ENCODE results near the gene SVEP1. TPM values are rescaled to one million over a fixed set of nuclear protein-coding genes. Genes with fewer than 3 reads are reported as not detected.
"Not testable (repeated sequence)": the region's sequence is repeated elsewhere in the genome, so short reads cannot be mapped to it uniquely, and the experiment has no call there.

The SVEP1 gene
- total RNA-seq, 1 experiment from 2014 or later, result not detected

DNA sequence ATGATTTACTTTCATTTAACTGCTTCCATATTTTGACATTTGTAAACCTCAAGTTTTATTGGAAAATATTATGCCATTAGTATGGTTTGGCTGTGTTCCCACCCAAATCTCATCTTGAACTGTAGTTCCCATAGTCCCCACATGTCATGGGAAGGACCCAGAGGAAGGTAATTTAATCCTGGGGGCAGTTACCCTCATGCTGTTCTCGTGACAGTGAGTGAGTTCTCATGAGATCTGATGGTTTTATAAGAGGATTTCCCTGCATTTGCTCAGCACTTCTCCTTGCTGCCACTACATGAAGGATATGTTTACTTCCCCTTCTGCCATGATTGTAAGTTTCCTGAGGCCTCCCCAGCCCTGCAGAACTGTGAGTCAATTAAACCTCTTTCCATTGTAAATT, 48.3 kb downstream of the SVEP1 start:
- H3K4me2 ChIP-seq (ENCODE audit: low read depth, low read length, poor library complexity, severe bottlenecking); H3K4me3 ChIP-seq (ENCODE audit: low read length); H4K20me1 ChIP-seq (ENCODE audit: insufficient read depth, low read depth, low read length); H3K27me3 ChIP-seq (ENCODE audit: low read length); H3K36me3 ChIP-seq (ENCODE audit: insufficient read depth, low read length); H2AFZ ChIP-seq (ENCODE audit: low read length); H3K9me3 ChIP-seq (ENCODE audit: low read length); H3K4me1 ChIP-seq (ENCODE audit: low read length); H3K9me2 ChIP-seq (replicated peaks; ENCODE audit: insufficient read depth, low read length); DNase-seq; H3K79me2 ChIP-seq (ENCODE audit: low read length); H3K27ac ChIP-seq (ENCODE audit: low read length); H3K9ac ChIP-seq (ENCODE audit: low read length): not testable (repeated sequence)

DNA sequence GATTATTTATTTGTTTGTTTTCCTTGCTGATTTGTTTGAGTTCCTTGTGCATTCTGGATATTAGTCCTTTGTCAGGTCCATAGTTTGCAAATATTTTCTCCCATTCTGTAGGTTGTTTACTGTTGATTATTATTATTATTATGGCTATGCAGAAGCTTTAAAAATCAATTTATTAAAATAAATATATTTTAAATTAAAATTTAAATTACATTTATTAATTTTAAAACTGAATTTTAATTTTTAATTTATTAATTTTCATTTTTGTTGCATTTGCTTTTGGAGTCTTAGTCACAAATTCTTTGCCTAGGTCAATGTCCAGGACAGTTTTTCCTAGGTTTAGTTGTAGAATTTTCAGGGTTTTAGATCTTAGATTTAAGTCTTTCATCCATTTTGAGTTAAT, 50.9 kb downstream of the SVEP1 start:
- DNase-seq, result no peak
- Histone ChIP-seq H3K4me3 (ENCODE audit: low read length) (no peak overlapping the region), H3K9me2 (replicated peaks; ENCODE audit: insufficient read depth, low read length) (no peaks in the 10 kb centered on the region), H3K4me1 (ENCODE audit: low read length) (no peaks in the 10 kb centered on the region), H2AFZ (ENCODE audit: low read length) (no peak overlapping the region), H4K20me1 (ENCODE audit: insufficient read depth, low read depth, low read length) (no peaks in the 10 kb centered on the region), H3K27ac (ENCODE audit: low read length) (no peak overlapping the region), H3K9me3 (ENCODE audit: low read length) (no peaks in the 10 kb centered on the region), H3K36me3 (ENCODE audit: insufficient read depth, low read length) (no peaks in the 10 kb centered on the region), H3K79me2 (ENCODE audit: low read length) (no peaks in the 10 kb centered on the region), H3K27me3 (ENCODE audit: low read length) (no peaks in the 10 kb centered on the region), H3K4me2 (ENCODE audit: low read depth, low read length, poor library complexity, severe bottlenecking) (no peak overlapping the region), H3K9ac (ENCODE audit: low read length) (no peak overlapping the region)

DNA sequence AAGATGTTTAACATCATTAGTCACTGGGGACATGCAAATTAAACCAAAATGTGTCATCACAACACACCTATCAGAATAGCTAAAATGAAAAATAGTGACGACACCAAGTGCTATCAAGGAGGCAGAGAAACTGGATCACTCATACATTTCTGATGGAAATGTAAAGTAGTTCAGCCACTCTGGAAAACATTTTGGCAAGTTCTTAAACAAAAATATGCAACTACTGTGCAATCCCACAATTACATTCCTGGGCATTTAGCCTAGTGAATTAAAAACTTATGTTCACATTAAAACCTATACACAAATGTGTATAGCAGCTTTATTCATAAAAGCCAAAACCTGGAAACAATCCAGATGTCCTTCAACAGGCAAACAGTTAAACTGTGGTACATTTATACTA, 53.1 kb downstream of the SVEP1 start:
- H3K27me3 ChIP-seq (ENCODE audit: low read length), result no peaks in the 10 kb centered on the region
- no peaks in the 10 kb centered on the region for H3K9me2 ChIP-seq (replicated peaks; ENCODE audit: insufficient read depth, low read length)
- H3K79me2 ChIP-seq (ENCODE audit: low read length), result no peaks in the 10 kb centered on the region
- H3K36me3 ChIP-seq (ENCODE audit: insufficient read depth, low read length), result no peaks in the 10 kb centered on the region
- H2AFZ ChIP-seq (ENCODE audit: low read length), result no peak overlapping the region
- H3K4me1 ChIP-seq (ENCODE audit: low read length), result no peaks in the 10 kb centered on the region
- no peak overlapping the region for H3K4me3 ChIP-seq (ENCODE audit: low read length)
- H3K4me2 ChIP-seq (ENCODE audit: low read depth, low read length, poor library complexity, severe bottlenecking), result no peak overlapping the region
- no peak overlapping the region for H3K9ac ChIP-seq (ENCODE audit: low read length)
- no peaks in the 10 kb centered on the region for H4K20me1 ChIP-seq (ENCODE audit: insufficient read depth, low read depth, low read length)
- H3K9me3 ChIP-seq (ENCODE audit: low read length), result no peaks in the 10 kb centered on the region
- no peak overlapping the region for H3K27ac ChIP-seq (ENCODE audit: low read length)
- no peak for DNase-seq

DNA sequence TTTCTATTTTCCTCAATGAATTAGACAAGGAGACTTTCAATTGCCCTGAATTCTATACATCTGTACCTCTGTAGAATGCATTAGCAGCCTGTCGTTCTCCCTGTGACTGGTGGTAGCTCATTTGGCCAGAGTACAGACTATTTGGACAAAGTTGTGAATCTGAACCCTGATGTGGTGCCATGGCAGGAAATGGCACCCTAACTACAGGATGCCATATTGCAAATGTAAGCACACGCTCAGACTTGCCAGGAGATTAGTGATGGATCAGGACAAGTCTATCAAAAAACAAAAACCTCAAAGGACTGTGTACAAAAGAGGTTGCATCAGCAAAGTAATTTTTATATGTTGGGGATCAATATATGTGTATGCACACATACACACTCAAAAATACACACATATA, 58.3 kb downstream of the SVEP1 start:
- Histone ChIP-seq H3K79me2 (ENCODE audit: low read length) (no peaks in the 10 kb centered on the region), H3K27me3 (ENCODE audit: low read length) (no peaks in the 10 kb centered on the region), H3K4me1 (ENCODE audit: low read length) (no peaks in the 10 kb centered on the region), H3K9me2 (replicated peaks; ENCODE audit: insufficient read depth, low read length) (no peaks in the 10 kb centered on the region), H3K9ac (ENCODE audit: low read length) (no peak overlapping the region), H3K36me3 (ENCODE audit: insufficient read depth, low read length) (no peaks in the 10 kb centered on the region), H3K27ac (ENCODE audit: low read length) (no peak overlapping the region), H3K4me2 (ENCODE audit: low read depth, low read length, poor library complexity, severe bottlenecking) (no peak overlapping the region), H3K9me3 (ENCODE audit: low read length) (no peaks in the 10 kb centered on the region), H3K4me3 (ENCODE audit: low read length) (no peak overlapping the region), H4K20me1 (ENCODE audit: insufficient read depth, low read depth, low read length) (no peaks in the 10 kb centered on the region), H2AFZ (ENCODE audit: low read length) (no peak overlapping the region)
- DNase-seq, result no peak

DNA sequence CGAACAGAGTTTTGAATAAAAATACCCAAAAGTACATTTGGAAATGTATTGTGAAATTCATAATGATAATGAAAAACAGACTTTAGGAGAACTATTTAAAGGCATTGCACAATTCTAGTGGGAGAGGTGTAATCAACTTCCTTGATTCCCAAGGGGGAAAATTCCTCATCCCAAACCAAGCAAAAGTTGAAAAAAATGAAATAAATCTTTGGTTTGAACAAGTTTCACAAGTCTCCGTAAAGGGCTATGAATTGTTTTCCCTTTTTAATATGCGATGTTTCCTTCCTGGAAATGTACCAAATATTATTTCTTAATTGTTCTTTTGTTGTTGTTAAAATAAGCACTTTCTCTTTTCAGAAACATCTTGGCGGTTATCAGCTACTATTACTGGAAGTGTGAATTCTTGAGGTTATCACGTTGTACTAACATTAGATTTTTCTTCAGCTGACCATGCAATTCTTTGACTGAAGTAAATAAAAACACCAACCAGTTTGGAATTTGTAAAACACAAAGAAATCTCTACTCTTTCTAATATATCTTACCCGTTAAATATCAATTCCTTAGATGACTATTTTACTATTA, 59.3 kb downstream of the SVEP1 start:
- H3K9me3 ChIP-seq (ENCODE audit: low read length), result no peaks in the 10 kb centered on the region
- no peaks in the 10 kb centered on the region for H3K27me3 ChIP-seq (ENCODE audit: low read length)
- H3K27ac ChIP-seq (ENCODE audit: low read length), result no peak overlapping the region
- H2AFZ ChIP-seq (ENCODE audit: low read length), result no peak overlapping the region
- no peaks in the 10 kb centered on the region for H4K20me1 ChIP-seq (ENCODE audit: insufficient read depth, low read depth, low read length)
- H3K4me1 ChIP-seq (ENCODE audit: low read length), result no peaks in the 10 kb centered on the region
- no peak overlapping the region for H3K9ac ChIP-seq (ENCODE audit: low read length)
- H3K36me3 ChIP-seq (ENCODE audit: insufficient read depth, low read length), result no peaks in the 10 kb centered on the region
- DNase-seq, result no peak
- H3K79me2 ChIP-seq (ENCODE audit: low read length), result no peaks in the 10 kb centered on the region
- no peak overlapping the region for H3K4me3 ChIP-seq (ENCODE audit: low read length)
- H3K9me2 ChIP-seq (replicated peaks; ENCODE audit: insufficient read depth, low read length), result no peaks in the 10 kb centered on the region
- H3K4me2 ChIP-seq (ENCODE audit: low read depth, low read length, poor library complexity, severe bottlenecking), result no peak overlapping the region

DNA sequence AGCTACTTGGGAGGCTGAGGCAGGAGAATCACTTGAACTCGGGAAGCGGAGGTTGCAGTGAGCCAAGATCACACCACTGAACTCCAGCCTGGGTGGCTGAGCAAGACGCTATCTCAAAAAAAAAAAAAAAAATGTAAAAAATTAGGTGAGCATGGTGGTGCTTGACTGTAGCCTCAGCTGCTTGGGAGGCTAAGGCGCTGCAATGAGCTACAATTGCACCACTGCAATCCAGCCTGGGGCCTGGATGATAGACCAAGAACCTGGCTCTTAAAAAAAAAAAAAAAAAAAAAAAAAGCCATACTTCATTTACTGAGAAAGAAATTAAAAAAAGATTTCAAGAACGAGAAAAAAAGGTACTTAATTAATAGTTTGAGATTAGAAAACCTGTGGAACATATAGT, 62.1 kb downstream of the SVEP1 start:
- Histone ChIP-seq H3K4me2 (ENCODE audit: low read depth, low read length, poor library complexity, severe bottlenecking) (no peak overlapping the region), H3K27ac (ENCODE audit: low read length) (no peak overlapping the region), H3K9me2 (replicated peaks; ENCODE audit: insufficient read depth, low read length) (no peaks in the 10 kb centered on the region), H3K36me3 (ENCODE audit: insufficient read depth, low read length) (no peaks in the 10 kb centered on the region), H3K4me3 (ENCODE audit: low read length) (no peak overlapping the region), H3K9ac (ENCODE audit: low read length) (no peak overlapping the region), H3K27me3 (ENCODE audit: low read length) (no peaks in the 10 kb centered on the region), H3K9me3 (ENCODE audit: low read length) (no peaks in the 10 kb centered on the region), H2AFZ (ENCODE audit: low read length) (no peak overlapping the region), H4K20me1 (ENCODE audit: insufficient read depth, low read depth, low read length) (no peaks in the 10 kb centered on the region), H3K4me1 (ENCODE audit: low read length) (no peaks in the 10 kb centered on the region), H3K79me2 (ENCODE audit: low read length) (no peaks in the 10 kb centered on the region)
- DNase-seq, result no peak

DNA sequence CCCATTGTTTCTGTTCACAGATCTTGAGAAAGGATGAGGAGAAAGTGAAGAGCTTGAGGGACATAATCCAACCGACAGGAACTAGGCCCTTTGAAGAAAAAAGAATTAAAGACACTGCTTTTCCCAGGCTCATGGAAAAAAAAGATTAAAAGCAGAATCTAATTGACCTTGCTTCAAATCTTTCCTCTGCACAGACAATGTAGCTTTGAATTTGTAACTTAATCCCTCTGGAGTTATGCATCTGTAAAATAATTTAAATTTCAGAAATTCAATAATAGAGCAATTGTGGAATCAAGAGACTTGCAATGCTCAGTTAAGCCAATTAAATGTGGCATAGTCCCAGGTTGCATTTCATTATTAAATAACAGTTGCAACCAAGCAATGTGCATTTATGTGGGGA, 64.6 kb downstream of the SVEP1 start:
- H4K20me1 ChIP-seq (ENCODE audit: insufficient read depth, low read depth, low read length), result no peaks in the 10 kb centered on the region
- H3K36me3 ChIP-seq (ENCODE audit: insufficient read depth, low read length), result no peaks in the 10 kb centered on the region
- no peak overlapping the region for H3K4me3 ChIP-seq (ENCODE audit: low read length)
- H2AFZ ChIP-seq (ENCODE audit: low read length), result no peak overlapping the region
- H3K27ac ChIP-seq (ENCODE audit: low read length), result no peak overlapping the region
- H3K9ac ChIP-seq (ENCODE audit: low read length), result no peak overlapping the region
- no peak for DNase-seq
- no peak overlapping the region for H3K4me2 ChIP-seq (ENCODE audit: low read depth, low read length, poor library complexity, severe bottlenecking)
- H3K4me1 ChIP-seq (ENCODE audit: low read length), result no peaks in the 10 kb centered on the region
- H3K9me3 ChIP-seq (ENCODE audit: low read length), result no peaks in the 10 kb centered on the region
- H3K27me3 ChIP-seq (ENCODE audit: low read length), result no peaks in the 10 kb centered on the region
- no peaks in the 10 kb centered on the region for H3K79me2 ChIP-seq (ENCODE audit: low read length)
- no peaks in the 10 kb centered on the region for H3K9me2 ChIP-seq (replicated peaks; ENCODE audit: insufficient read depth, low read length)

DNA sequence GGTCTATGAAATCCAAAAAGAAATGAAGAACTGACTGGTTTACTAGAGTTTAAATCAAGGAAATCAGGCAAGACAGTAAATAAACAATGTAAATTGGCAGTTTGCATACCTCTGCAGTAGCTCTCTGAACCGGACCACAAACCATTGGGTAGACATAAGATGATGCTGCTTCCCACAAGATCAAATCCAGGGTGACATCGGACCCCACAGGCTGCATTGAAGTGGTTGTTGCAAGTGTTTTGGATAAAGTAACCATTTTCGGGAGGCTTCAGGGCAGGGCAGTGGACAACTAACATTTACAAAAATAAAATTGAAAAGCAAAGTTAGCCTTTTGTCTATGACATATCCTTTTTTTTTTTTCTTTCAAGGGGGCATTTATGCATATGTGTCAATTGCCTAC, 66.7 kb downstream of the SVEP1 start:
- H3K4me3 ChIP-seq (ENCODE audit: low read length), result no peak overlapping the region
- H2AFZ ChIP-seq (ENCODE audit: low read length), result no peak overlapping the region
- no peak for DNase-seq

DNA sequence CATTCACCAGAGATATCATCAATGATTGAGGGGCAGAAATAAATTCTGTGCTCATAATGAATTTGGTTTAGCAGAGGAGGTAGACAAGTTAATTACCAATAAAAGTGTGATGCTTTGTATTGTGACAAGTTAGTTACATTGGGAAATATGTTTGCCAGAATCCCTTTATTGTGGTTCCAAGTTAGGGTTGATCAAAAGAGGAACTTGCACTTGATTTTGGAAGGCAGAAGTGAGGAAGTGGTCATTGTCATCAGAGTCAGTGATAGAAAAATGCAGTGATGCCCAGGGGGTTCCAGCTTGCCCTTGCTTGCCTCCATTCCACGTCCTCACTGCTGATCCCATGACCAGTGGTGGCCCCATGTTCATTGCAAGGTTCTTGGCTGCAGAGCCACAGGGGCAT, 69.7 kb downstream of the SVEP1 start:
- H3K4me2 ChIP-seq (ENCODE audit: low read depth, low read length, poor library complexity, severe bottlenecking), result no peak overlapping the region
- H3K79me2 ChIP-seq (ENCODE audit: low read length), result no peaks in the 10 kb centered on the region
- no peaks in the 10 kb centered on the region for H3K36me3 ChIP-seq (ENCODE audit: insufficient read depth, low read length)
- H4K20me1 ChIP-seq (ENCODE audit: insufficient read depth, low read depth, low read length), result no peaks in the 10 kb centered on the region
- H3K9ac ChIP-seq (ENCODE audit: low read length), result no peak overlapping the region
- no peak overlapping the region for H3K4me3 ChIP-seq (ENCODE audit: low read length)
- H3K9me2 ChIP-seq (replicated peaks; ENCODE audit: insufficient read depth, low read length), result no peaks in the 10 kb centered on the region
- no peaks in the 10 kb centered on the region for H3K27me3 ChIP-seq (ENCODE audit: low read length)
- no peak overlapping the region for H3K27ac ChIP-seq (ENCODE audit: low read length)
- H2AFZ ChIP-seq (ENCODE audit: low read length), result no peak overlapping the region
- DNase-seq, result no peak
- no peaks in the 10 kb centered on the region for H3K9me3 ChIP-seq (ENCODE audit: low read length)
- no peaks in the 10 kb centered on the region for H3K4me1 ChIP-seq (ENCODE audit: low read length)

More for the DNA sequence above, 66.7 kb downstream of the SVEP1 start:
- H3K27ac ChIP-seq (ENCODE audit: low read length), result no peak overlapping the region
- H3K9me2 ChIP-seq (replicated peaks; ENCODE audit: insufficient read depth, low read length), result no peaks in the 10 kb centered on the region
- H3K4me2 ChIP-seq (ENCODE audit: low read depth, low read length, poor library complexity, severe bottlenecking), result no peak overlapping the region
- no peak overlapping the region for H3K9ac ChIP-seq (ENCODE audit: low read length)
- no peaks in the 10 kb centered on the region for H3K36me3 ChIP-seq (ENCODE audit: insufficient read depth, low read length)
- no peaks in the 10 kb centered on the region for H3K27me3 ChIP-seq (ENCODE audit: low read length)
- H3K79me2 ChIP-seq (ENCODE audit: low read length), result no peaks in the 10 kb centered on the region
- H4K20me1 ChIP-seq (ENCODE audit: insufficient read depth, low read depth, low read length), result no peaks in the 10 kb centered on the region
- H3K4me1 ChIP-seq (ENCODE audit: low read length), result no peaks in the 10 kb centered on the region
- no peaks in the 10 kb centered on the region for H3K9me3 ChIP-seq (ENCODE audit: low read length)
